Measurements from ENCODE around the gene EPHA2.

DNA sequence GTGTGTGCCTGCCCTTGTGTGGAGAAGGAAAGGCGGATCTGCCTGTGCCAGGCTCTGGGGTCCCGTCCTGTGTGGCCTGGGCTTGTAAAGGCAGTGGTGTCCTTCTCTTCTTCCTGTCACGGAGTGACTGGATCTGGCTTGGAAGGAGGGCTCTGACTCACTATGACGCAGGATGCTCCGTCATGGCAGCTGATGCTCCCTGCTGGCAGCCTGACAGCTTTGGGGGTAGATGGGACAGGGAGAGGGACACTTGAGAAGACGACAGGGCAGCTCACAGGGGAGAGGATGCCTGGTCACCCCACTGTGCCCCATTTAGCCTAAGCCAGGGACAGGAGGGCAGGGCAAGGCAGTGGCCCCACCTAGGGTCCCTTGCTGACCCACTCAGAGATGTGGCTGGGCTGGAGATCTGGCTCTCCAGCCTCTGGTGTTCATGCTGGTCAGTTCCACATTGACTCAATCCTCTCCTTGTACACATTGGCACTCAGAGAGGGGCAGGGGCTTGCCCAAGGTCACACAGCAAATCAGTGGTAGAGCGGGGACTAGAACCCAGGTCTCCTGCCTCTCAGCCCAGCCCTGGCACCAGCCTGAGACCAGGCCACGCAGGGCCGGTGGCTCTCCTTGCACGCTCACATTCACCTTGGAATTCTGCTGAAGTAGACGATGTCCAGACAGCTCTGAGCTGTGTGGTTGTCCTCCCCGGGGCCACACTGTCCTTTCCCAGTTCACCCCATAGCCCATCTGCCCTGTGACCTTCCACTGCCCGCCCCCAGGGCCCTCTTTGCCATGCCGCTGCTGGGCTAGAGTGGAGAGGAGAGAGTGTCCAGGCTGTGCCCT lies 79.6 kb downstream of the EPHA2 start:
- TF ChIP-seq CTCF (conservative IDR thresholded peaks at IDR 0.05; ENCODE audit: low read length), result no peak
- TF ChIP-seq EZH2phosphoT487 (IDR thresholded peaks at IDR 0.05; ENCODE audit: borderline replicate concordance, low read depth, low read length), result no peak

All from OCI-LY7 (cell line).